ENCODE data around the gene BTN3A1. TPM values are rescaled to one million over a fixed set of nuclear protein-coding genes. Genes with fewer than 3 reads are reported as not detected.

The BTN3A1 gene
- total and polyA plus RNA-seq, 2 experiments from 2014 or later: 12.9 to 18.4 TPM

DNA sequence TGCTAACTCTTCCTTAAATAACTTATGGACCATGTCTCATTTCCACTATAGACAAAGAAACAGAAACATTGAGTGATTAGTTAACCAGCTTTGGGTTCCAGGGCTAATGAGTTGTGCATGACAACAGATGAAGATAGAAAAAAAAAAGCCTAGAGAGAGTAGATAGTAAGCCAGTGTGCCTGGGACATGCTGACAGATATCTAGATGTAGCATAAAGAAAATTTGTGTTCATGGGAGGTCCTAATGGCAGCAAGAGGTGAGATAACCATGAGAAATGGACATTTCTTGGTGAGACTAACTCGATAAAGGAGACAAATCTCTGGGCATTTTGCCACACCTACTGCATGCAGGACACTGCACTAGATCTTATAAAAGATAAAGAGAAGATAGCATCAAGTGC is 35.5 kb downstream of the BTN3A1 start:
- no peaks in the 10 kb centered on the region for H3K27me3 ChIP-seq
- H3K27ac ChIP-seq: no peak overlapping the region
- H3K9me2 ChIP-seq (replicated peaks; ENCODE audit: insufficient read depth): no peaks in the 10 kb centered on the region
- DNase-seq (ENCODE audit: low spot score): no peak
- H2AFZ ChIP-seq: no peak overlapping the region
- no peaks in the 10 kb centered on the region for H3K4me1 ChIP-seq (ENCODE audit: insufficient read depth)
- no peaks in the 10 kb centered on the region for H3K36me3 ChIP-seq (replicated peaks; ENCODE audit: insufficient read depth, low read depth)
- no peak overlapping the region for H3K4me3 ChIP-seq
- no peaks in the 10 kb centered on the region for H4K20me1 ChIP-seq (ENCODE audit: insufficient read depth, poor library complexity, severe bottlenecking)
- H3K9me3 ChIP-seq (ENCODE audit: low read depth): no peaks in the 10 kb centered on the region
- no peak overlapping the region for H3K4me2 ChIP-seq
- 95% methylated on average over 1 of the region's 1 CpG for WGBS (ENCODE audit: low lambda C conversion rate, missing lambda C conversion rate)
- H3K79me2 ChIP-seq: no peaks in the 10 kb centered on the region
- TF ChIP-seq EZH2phosphoT487 (IDR thresholded peaks at IDR 0.05; ENCODE audit: low read depth, severe bottlenecking, unreplicated experiment) (no peak), EZH2 (IDR thresholded peaks at IDR 0.05; ENCODE audit: borderline replicate concordance) (no peak), CTCF (IDR thresholded peaks at IDR 0.05; ENCODE audit: poor library complexity) (no peak)

- Histone ChIP-seq H3K79me2 (no peaks in the 10 kb centered on the region), H3K9me2 (replicated peaks; ENCODE audit: insufficient read depth) (no peaks in the 10 kb centered on the region), H3K36me3 (replicated peaks; ENCODE audit: insufficient read depth, low read depth) (no peaks in the 10 kb centered on the region), H3K4me1 (ENCODE audit: insufficient read depth) (no peaks in the 10 kb centered on the region), H4K20me1 (ENCODE audit: insufficient read depth, poor library complexity, severe bottlenecking) (no peaks in the 10 kb centered on the region), H3K27me3 (no peaks in the 10 kb centered on the region), H3K4me3 (no peak overlapping the region), H3K9me3 (ENCODE audit: low read depth) (no peaks in the 10 kb centered on the region), H3K4me2 (no peak overlapping the region), H2AFZ (no peak overlapping the region), H3K27ac (no peak overlapping the region)
- DNase-seq (ENCODE audit: low spot score): no peak
- whole genome bisulfite sequencing (ENCODE audit: low lambda C conversion rate, missing lambda C conversion rate): 100% methylated on average over 1 of the region's 1 CpG
- TF ChIP-seq CTCF (IDR thresholded peaks at IDR 0.05; ENCODE audit: poor library complexity) (no peak), EZH2 (IDR thresholded peaks at IDR 0.05; ENCODE audit: borderline replicate concordance) (no peak), EZH2phosphoT487 (IDR thresholded peaks at IDR 0.05; ENCODE audit: low read depth, severe bottlenecking, unreplicated experiment) (no peak)
Observed at GRCh38 chr6:26438000-26438399, 35.9 kb downstream of the BTN3A1 start.

- Histone ChIP-seq H3K36me3 (replicated peaks; ENCODE audit: insufficient read depth, low read depth) (no peaks in the 10 kb centered on the region), H4K20me1 (ENCODE audit: insufficient read depth, poor library complexity, severe bottlenecking) (no peaks in the 10 kb centered on the region), H3K9me3 (ENCODE audit: low read depth) (no peaks in the 10 kb centered on the region), H3K27me3 (no peaks in the 10 kb centered on the region), H3K4me1 (ENCODE audit: insufficient read depth) (no peaks in the 10 kb centered on the region), H3K27ac (peak overlapping the region; percentile 71), H2AFZ (peak overlapping the region; percentile 61), H3K4me2 (peak overlapping the region; percentile 71), H3K4me3 (no peak overlapping the region), H3K79me2 (no peaks in the 10 kb centered on the region), H3K9me2 (replicated peaks; ENCODE audit: insufficient read depth) (no peaks in the 10 kb centered on the region)
- 87% methylated on average over 7 of the region's 7 CpGs for WGBS (ENCODE audit: low lambda C conversion rate, missing lambda C conversion rate)
- no peak for DNase-seq (ENCODE audit: low spot score)
- TF ChIP-seq EZH2phosphoT487 (IDR thresholded peaks at IDR 0.05; ENCODE audit: low read depth, severe bottlenecking, unreplicated experiment): no peak
- no peak for TF ChIP-seq EZH2 (IDR thresholded peaks at IDR 0.05; ENCODE audit: borderline replicate concordance)
- no peak for TF ChIP-seq CTCF (IDR thresholded peaks at IDR 0.05; ENCODE audit: poor library complexity)
Observed at GRCh38 chr6:26439151-26440125, 37.4 kb downstream of the BTN3A1 start.
